Limb (tissue), 2 donors: ENCODE data around the gene MDH1.

Source experiments
- DNase-seq, 2 donors: peaks; one replicate each; pipeline ENCODE4 v3.0.0-alpha.2; 2016; ENCODE audit errors: extremely low spot score in 2 of 2

Gene MDH1

GRCh38 chr2:63631501-63631900 lies 42.7 kb downstream of the MDH1 start:
- DNase-seq, result no peak

GRCh38 chr2:63632382-63632781 lies 43.6 kb downstream of the MDH1 start:
- DNase-seq, result no peak

- DNase-seq, result no peak
Measured at GRCh38 chr2:63639344-63639743, 50.6 kb downstream of the MDH1 start.

- no peak for DNase-seq
Measured at GRCh38 chr2:63642946-63643345, 54.2 kb downstream of the MDH1 start.

DNA sequence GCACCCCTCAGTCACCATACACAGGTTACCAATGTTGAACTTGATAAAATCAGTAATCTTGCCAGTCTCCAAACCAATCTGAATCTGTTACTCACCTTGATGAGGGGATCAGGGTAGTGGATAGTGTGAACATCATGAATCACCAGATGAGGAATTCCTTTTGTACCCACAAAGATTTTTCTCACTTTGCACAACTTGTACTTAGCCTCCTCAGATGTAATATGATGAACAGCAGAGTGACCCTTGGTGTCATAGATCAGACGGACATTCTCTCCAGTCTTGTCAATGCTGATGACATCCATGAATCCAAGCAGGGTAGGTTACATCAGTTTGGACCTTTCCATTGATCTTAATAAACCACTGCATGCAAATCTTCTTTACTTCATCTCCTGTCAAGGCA lies 54.7 kb downstream of the MDH1 start:
- no peak for DNase-seq

GRCh38 chr2:63648632-63649031 lies 59.9 kb downstream of the MDH1 start:
- DNase-seq, result no peak

DNA sequence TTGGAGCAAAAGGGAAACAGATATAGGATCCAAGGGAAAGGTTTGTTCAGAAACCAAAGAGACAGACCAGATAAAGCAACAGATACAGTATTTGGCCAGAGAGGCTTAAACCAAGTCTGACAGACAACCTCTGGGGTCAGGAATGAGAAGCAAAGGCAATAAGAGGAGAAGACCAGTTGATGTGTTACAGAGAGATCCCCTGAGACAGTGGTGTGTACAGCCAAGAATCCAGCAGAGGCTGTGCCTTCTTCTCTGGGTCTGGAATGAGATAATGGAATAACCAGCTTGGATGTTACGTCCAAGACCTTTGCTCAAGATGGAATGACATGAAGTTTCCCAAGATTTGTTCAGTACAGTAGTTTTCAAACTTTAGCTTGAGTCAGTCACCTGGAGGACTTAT lies 61.1 kb downstream of the MDH1 start:
- DNase-seq, result no peak

- DNase-seq, result no peak
Measured at GRCh38 chr2:63650756-63651155, 62.0 kb downstream of the MDH1 start.

- DNase-seq, result no peak
Measured at GRCh38 chr2:63651356-63651755, 62.6 kb downstream of the MDH1 start.

DNA sequence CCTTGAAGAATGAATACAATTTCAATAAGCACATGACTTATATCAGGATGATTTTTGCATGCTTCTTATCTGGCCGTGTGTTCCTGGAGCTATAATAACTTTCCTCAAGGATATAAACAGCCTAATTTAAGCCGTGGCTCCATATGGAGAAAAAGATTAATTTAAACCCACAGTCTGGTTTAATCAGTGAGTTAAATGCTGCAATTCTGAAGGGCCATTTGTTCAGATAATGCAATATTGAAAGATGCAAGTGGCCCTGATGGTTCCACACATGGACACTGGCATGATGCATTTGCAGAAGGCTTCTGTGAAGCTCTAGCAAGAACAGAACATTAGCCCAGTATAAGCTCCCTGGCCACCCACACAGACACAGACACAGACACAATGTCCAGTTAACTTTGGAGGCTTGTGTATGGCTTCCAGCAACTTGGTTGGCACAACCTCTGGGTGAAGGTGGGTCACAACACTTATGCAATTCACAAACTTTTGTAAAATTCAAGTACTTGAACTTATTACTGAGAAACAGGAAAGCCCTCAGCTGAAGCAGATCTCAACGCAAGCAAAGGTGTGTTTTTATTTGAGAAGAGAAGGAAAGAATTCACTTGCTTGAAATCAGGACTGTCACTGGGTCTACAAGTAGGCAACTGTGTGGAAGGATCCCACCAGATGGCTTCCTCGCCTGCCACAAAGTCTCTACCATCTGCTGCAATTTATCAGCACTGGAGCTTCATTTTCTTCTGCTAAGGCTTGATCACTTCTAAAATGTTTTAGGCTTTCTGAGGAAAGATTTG lies 63.3 kb downstream of the MDH1 start:
- DNase-seq, result no peak

- DNase-seq, result no peak
Measured at GRCh38 chr2:63652652-63652985, 63.9 kb downstream of the MDH1 start.

DNA sequence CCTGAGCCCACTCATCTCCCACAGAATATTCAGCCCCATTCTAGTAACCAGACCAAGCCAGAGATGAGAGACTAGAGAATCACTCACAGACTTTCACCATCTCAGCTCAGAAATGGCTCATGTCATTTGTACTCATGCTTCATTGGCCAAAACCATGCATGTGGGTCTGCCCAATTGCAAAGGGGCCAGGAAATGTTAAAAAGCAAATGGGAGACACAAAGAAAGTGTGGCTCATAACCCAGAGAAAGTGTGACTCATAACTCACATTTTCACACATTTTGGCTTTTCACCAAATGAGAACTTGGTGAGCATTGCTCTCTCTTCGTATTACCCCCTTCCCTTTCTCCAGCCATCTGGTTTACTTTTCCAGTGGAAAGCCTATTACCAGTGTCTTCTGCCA lies 66.2 kb downstream of the MDH1 start:
- DNase-seq, result no peak
